GM18526 (cell line): Measurements from ENCODE around the gene OR8G1.

Experiments
- POLR2A ChIP-seq: IDR thresholded peaks from 3 replicates; pipeline ENCODE4 v1.6.1; 2011; ENCODE audit not compliant: insufficient read length; ENCODE audit errors: extremely low read depth

OR8G1 gene

GRCh38 chr11:124214027-124214426, 26.9 kb upstream of the OR8G1 start:
- TF ChIP-seq POLR2A, result no peak

DNA sequence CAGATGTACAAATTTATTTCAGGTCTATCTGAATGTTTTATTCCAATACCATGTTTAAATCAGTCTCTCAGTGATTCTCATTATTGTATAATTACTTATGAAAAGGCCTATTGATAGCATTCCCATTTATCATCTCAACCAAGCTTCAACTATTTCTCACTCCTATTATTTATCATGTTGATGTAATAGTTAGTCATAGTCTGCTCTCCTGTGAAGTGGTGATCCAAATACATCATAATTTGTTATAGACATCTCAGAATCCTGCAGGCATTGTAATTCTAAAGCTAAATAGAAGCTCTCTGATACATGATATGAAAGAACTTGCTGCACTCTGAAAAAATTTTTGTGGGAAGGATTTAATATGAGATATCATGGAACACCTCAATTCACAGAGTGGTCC, 21.8 kb upstream of the OR8G1 start:
- no peak for TF ChIP-seq POLR2A

- no peak for TF ChIP-seq POLR2A
These were observed 18.5 kb upstream of the OR8G1 start for GRCh38 chr11:124222407-124222806.

GRCh38 chr11:124225471-124225870, 15.4 kb upstream of the OR8G1 start:
- no peak for TF ChIP-seq POLR2A

- no peak for TF ChIP-seq POLR2A
These were observed 7.5 kb upstream of the OR8G1 start for GRCh38 chr11:124233376-124233775.

DNA sequence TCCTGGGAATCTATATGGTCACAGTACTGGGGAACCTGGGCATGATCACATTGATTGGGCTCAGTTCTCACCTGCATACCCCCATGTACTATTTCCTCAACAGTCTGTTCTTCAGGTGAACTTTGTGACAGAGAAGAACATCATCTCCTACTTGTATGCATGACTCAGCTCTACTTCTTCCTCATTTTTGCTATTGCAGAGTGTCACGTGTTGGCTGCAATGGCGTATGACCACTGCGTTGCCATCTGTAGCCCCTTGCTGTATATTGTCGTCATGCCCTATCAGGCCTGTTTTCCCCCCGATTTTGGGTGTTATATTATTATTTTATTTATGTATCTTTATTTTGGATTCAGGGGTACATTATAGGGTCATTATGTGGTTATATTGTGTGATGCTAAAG, 2.4 kb upstream of the OR8G1 start:
- no peak for TF ChIP-seq POLR2A

DNA sequence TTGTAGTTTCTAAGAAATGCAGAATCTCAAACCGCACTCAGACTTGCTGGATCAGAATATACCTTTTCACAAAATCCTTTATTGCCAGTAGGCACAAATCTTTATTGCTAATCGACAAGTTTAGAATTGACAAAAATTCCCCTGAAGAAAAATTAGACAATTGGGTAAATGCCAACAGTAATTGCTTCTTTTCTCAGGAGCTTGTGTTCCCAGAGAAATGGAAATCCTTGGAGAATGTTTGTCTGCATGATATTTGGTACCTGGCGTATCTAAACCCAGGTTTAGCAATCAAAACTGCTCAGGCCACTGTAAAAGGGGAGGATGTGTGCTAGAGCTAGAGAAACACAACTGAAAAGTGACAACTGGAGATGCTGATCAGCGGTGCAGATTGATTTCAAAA, 15.2 kb downstream of the OR8G1 start, which contains the start of gene OR8G5:
OR8G5 (plus strand) TSS at position 301 of the 400 bp plus-strand sequence. CDS start 8,556 bp downstream, outside the sequence.
- TF ChIP-seq POLR2A, result no peak

DNA sequence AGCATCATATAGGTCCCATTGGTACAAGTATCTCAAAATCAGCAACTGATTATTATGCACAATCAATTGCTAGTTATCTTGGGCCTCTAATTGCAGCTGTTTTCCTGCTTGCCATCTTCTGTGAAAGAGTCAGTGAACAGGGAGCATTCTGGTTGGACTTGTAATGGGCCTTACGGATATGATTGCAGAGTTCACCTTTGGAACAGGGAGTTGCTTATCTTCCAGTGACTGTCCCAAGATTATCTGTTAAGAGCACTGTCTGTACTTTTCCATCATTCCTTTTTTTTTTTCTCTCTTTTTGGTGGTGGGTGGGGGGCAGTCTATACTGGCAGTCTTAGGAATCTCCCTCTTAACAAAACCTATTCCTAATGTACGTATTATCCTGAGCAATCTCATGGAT, 33.1 kb downstream of the OR8G1 start:
- TF ChIP-seq POLR2A, result no peak

DNA sequence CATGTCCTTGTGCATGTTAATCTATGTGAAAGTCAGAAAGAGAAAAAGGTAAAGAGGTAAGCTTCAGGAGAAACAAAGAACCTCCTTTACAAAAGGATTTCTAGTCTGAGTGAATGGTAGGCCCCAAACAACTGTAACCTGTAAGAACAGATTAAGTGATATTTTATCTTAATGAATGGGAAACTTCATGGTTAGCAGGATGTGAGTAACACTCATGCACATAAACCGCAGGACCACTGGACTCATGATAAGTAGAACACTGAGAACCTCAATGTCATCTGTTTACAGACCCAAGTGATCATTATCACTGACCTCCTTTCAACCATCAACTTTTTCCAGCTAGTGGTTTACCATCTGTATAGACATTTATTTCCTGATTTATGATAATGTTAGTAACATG, 35.2 kb downstream of the OR8G1 start:
- no peak for TF ChIP-seq POLR2A

DNA sequence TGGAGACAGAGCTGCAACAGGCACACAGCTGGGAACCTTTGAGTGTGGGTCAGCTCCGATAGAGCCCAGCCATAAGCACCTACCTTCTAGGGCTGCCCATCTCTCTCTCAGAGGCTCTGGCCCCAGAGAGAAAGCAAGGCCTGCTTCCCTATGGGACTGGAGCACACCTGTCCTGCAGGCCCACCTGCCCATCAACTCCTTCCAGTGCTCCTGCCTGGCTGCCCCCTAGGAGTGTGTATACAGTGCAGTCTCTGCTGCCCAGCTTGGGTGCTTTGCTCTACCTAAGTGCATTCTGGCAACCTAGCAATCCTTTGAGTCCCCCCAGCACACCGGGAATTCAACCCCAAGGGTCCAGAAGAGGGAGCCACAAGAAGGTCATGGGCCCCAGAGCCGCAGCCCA, 36.3 kb downstream of the OR8G1 start:
- TF ChIP-seq POLR2A, result no peak

DNA sequence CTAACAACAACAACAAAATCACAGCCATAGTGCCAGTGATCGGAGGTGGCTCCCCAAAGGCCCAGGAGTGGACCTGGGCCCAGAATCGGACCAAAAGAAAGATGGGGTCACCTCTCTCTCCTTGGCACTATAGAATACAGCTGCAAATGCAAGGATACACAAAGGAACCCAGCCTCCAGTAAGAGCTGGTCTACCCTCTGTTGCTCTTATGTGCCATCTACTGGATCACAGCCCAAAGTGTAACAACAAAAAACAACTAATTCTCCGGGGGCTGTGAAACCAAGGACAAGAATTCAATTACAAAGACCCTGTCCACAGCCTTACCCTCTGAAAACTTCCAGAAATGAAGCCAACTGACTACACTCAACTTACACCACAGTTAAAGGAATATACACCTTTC, 36.9 kb downstream of the OR8G1 start:
- no peak for TF ChIP-seq POLR2A

- no peak for TF ChIP-seq POLR2A
These were observed 37.4 kb downstream of the OR8G1 start for GRCh38 chr11:124278261-124278660.

DNA sequence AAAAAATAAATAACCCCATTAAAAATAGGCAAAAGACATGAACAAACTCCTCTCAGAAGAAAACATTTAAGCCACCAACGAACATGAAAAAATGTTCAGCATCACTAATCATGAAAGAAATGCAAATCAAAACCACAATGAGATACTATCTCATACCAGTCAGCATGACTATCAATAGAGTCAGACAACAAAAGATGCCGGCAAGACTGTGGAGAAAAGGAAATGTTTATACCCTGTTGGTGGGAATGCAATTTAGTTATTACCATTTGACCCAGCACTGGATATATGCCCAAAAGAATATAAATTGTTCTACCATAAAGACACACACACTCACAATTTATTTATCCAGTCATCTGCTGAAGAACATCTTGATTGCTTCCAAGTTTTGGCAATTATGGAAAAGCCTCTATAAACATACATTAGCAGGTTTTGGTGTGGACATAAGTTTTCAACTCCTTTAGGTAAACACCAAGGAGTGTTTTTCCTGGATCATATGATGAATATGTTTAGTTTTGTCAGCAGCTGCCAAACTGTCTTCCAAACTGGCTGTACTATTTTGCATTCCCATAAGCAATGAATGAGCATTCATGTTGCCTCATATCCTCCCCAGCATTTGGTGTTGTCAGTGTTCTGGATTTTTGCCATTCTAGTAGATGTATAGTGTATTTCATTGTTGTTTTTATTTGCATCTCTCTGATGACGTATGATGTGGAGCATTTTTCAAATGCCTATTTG, 44.9 kb downstream of the OR8G1 start:
- no peak for TF ChIP-seq POLR2A

DNA sequence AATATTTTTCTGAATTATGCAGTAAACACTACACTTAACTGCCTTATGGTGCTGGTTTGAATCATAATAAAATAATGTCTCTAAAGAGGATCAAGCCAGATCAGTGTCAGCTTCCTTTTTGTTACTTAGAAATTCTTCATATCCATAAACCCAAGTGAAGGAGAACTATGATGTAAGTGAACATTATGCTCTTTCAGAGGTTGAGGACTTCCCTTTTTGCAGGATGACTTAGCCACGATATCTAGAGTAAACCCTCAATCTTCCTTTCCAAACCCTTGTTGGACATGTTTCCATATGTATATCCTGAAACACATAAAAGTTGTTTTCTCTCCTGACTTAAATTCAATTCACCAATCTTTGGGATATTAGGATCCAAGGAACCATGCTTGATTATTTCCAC, 53.8 kb downstream of the OR8G1 start:
- no peak for TF ChIP-seq POLR2A

GRCh38 chr11:124296016-124296415, 55.1 kb downstream of the OR8G1 start:
- TF ChIP-seq POLR2A, result no peak

DNA sequence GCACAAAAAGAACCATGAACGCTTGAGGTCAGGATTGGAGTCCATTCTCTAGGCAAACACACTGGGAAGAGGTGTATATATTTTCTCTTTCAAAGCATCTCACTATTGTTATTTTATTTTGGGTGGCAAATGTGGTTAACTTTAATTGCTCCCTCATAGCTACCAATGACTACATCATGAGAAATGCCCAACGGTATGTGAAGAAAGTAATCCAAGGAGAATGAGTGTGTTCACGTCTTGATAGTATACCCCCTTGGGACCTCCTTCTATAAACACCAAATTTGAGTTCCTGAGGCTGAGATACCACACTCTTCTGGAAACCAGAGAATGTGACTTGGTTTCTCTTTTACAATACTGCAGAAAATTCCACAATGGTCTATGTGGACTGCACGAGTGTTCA, 57.0 kb downstream of the OR8G1 start:
- no peak for TF ChIP-seq POLR2A

DNA sequence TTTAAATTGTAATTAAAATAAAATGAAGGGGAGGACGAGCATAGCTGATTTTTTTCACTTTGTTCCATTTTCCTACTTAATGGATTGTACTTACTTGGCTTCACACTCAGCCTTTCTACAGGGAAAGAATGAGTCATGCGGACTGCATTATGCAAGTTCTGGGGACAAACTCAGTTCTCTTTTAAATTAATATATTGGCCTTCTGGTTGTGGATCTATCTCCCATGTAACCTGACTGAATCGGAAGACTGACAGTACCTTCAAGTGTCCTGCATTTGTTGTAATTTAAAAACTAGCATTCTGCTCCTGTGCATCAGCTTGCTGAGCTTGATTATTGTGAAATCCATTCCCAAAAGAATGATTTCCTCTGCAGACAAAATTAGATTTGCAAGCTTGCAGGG, 60.7 kb downstream of the OR8G1 start:
- no peak for TF ChIP-seq POLR2A
